ENCODE results near the gene BCL2.

GRCh38 chr18:63104868-63105267 lies 214.7 kb downstream of the BCL2 start:
- TF ChIP-seq CTCF (conservative IDR thresholded peaks at IDR 0.05; ENCODE audit: low read depth, low read length) (no peak), EZH2phosphoT487 (IDR thresholded peaks at IDR 0.05; ENCODE audit: borderline replicate concordance, low read length) (no peak), EZH2 (IDR thresholded peaks at IDR 0.05; ENCODE audit: low read length, unreplicated experiment) (no peak)
